ENCODE measurements around the gene SEC61A1.

The SEC61A1 gene

DNA sequence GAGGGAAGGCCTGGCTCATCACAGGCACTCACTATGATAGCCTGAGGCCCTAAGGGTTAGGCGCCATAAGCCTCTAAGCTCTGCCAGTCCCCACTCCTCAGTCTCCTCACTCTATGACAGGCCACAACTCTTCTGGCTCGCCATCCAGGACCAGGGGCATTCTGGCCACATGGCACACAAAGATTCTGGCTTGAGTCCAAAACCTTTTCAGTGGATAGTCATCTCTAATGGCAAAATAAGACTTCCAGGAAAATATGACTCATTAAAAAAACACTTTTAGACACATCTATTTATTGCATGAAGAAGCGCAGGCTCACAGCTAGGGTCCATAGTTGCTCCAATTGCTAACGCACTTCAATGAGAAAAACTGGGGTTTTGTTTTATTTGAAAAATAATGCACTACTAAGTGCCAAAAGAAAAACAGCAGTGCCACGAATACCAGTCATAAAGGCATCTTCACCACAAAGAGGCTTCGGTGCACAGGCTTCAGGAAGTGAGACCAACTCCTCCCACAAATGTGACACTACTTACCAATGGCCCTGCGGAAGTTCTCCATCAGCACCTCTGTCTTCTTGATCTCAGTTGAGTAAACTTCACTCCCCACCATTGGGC lies 60.2 kb downstream of the SEC61A1 start (continued):
- TF ChIP-seq GLIS3 (CRISPR knock-in tag; IDR thresholded peaks at IDR 0.05), result 0 out of 2 replicates have a peak, but pooled peaks have one; percentile 27

DNA sequence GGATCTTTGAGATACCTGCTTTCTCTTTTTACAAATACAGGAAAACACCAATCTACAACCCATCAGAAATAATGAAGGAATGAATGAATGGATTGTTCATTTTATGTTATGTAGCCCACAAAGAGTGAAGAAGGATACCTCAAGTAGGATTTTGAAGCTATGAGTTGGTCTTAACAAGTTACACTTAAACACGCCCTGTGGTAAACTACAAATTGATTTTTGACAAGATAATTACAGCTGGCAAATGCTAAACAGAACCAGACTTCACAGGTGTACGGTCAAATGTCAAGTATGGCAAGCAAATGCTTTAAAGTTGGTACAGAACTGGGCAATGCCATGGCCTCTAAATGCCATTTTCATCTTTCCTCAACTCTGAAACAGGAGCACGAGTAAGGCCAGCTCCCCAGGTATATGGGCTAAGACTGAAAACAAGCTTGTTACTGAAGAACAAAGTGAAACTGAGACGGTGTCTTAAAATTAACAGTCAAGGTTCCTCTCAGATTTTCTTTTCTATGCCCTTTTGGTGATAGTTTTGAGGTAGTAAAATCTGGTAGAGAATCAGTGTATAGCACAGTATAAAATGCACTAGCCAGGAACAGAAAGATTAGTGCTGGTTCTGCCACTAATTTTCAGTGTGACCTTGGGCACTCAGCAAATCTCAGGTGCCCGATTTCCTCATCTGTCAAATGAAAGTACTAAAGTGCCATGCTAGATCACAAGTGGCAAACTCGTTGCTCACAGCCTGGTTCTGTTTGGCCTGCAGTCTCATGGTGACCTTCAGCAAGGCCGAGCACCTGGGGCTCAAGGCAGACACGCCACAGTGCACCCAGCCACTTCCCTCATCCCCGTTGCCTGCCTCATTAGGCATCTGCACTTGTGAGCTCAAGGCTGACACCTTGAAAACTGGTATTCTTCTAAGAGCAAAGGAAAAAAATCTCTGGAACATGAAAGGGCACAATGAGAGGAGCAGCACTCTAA lies 61.9 kb downstream of the SEC61A1 start:
- no peak for ATAC-seq
- TF ChIP-seq ISL1 (CRISPR knock-in tag; IDR thresholded peaks at IDR 0.05), result no peak
- TF ChIP-seq RARB (CRISPR knock-in tag; IDR thresholded peaks at IDR 0.05), result no peak
- TF ChIP-seq, protein P1, sequence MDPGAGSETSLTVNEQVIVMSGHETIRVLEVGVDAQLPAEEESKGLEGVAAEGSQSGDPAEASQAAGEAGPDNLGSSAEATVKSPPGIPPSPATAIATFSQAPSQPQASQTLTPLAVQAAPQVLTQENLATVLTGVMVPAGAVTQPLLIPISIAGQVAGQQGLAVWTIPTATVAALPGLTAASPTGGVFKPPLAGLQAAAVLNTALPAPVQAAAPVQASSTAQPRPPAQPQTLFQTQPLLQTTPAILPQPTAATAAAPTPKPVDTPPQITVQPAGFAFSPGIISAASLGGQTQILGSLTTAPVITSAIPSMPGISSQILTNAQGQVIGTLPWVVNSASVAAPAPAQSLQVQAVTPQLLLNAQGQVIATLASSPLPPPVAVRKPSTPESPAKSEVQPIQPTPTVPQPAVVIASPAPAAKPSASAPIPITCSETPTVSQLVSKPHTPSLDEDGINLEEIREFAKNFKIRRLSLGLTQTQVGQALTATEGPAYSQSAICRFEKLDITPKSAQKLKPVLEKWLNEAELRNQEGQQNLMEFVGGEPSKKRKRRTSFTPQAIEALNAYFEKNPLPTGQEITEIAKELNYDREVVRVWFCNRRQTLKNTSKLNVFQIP (CRISPR knock-in tag; IDR thresholded peaks at IDR 0.05; ENCODE audit: borderline replicate concordance, low read depth), result no peak
- TF ChIP-seq SNAI2 (CRISPR knock-in tag; IDR thresholded peaks at IDR 0.05), result no peak
- no peak for TF ChIP-seq ZNF8 (CRISPR knock-in tag; IDR thresholded peaks at IDR 0.05)
- no peak for TF ChIP-seq OSR1 (CRISPR knock-in tag; IDR thresholded peaks at IDR 0.05)
- no peak for TF ChIP-seq BACH2 (CRISPR knock-in tag; IDR thresholded peaks at IDR 0.05; ENCODE audit: borderline replicate concordance)
- no peak for TF ChIP-seq ZNF565 (CRISPR knock-in tag; conservative IDR thresholded peaks at IDR 0.05; ENCODE audit: low read depth)
- TF ChIP-seq, protein P2, sequence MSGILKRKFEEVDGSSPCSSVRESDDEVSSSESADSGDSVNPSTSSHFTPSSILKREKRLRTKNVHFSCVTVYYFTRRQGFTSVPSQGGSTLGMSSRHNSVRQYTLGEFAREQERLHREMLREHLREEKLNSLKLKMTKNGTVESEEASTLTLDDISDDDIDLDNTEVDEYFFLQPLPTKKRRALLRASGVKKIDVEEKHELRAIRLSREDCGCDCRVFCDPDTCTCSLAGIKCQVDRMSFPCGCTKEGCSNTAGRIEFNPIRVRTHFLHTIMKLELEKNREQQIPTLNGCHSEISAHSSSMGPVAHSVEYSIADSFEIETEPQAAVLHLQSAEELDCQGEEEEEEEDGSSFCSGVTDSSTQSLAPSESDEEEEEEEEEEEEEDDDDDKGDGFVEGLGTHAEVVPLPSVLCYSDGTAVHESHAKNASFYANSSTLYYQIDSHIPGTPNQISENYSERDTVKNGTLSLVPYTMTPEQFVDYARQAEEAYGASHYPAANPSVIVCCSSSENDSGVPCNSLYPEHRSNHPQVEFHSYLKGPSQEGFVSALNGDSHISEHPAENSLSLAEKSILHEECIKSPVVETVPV (CRISPR knock-in tag; IDR thresholded peaks at IDR 0.05), result no peak
- TF ChIP-seq TCF4 (CRISPR knock-in tag; IDR thresholded peaks at IDR 0.05; ENCODE audit: borderline replicate concordance), result no peak
- no peak for TF ChIP-seq CSDC2 (CRISPR knock-in tag; IDR thresholded peaks at IDR 0.05)

Measured in SK-N-SH treated with all-trans-retinoic acid at 6 μM for 48 hours (cell line).